ENCODE measurements around the gene GJB5.

DNA sequence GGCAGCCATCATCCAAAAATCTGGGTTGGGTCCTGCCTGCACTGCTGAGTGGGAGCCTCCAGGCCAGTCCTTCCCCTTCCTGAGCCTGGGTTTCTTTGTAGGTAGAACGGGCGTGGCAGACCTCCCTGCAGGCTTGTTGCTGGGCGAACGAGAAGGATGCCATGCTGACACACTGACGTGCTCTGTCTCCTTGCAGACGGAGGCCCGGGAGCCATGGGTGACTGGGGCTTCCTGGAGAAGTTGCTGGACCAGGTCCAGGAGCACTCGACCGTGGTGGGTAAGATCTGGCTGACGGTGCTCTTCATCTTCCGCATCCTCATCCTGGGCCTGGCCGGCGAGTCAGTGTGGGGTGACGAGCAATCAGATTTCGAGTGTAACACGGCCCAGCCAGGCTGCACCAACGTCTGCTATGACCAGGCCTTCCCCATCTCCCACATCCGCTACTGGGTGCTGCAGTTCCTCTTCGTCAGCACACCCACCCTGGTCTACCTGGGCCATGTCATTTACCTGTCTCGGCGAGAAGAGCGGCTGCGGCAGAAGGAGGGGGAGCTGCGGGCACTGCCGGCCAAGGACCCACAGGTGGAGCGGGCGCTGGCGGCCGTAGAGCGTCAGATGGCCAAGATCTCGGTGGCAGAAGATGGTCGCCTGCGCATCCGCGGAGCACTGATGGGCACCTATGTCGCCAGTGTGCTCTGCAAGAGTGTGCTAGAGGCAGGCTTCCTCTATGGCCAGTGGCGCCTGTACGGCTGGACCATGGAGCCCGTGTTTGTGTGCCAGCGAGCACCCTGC lies 39.3 kb downstream of the GJB5 start:
- TF ChIP-seq, protein P1, sequence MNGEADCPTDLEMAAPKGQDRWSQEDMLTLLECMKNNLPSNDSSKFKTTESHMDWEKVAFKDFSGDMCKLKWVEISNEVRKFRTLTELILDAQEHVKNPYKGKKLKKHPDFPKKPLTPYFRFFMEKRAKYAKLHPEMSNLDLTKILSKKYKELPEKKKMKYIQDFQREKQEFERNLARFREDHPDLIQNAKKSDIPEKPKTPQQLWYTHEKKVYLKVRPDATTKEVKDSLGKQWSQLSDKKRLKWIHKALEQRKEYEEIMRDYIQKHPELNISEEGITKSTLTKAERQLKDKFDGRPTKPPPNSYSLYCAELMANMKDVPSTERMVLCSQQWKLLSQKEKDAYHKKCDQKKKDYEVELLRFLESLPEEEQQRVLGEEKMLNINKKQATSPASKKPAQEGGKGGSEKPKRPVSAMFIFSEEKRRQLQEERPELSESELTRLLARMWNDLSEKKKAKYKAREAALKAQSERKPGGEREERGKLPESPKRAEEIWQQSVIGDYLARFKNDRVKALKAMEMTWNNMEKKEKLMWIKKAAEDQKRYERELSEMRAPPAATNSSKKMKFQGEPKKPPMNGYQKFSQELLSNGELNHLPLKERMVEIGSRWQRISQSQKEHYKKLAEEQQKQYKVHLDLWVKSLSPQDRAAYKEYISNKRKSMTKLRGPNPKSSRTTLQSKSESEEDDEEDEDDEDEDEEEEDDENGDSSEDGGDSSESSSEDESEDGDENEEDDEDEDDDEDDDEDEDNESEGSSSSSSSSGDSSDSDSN (IDR thresholded peaks at IDR 0.05; ENCODE audit: borderline replicate concordance in 1 of 2, low read depth in 2 of 2, low read length in 2 of 2), result no peak
- no peak for TF ChIP-seq POLR2A (conservative IDR thresholded peaks at IDR 0.05)
- TF ChIP-seq, protein P2, sequence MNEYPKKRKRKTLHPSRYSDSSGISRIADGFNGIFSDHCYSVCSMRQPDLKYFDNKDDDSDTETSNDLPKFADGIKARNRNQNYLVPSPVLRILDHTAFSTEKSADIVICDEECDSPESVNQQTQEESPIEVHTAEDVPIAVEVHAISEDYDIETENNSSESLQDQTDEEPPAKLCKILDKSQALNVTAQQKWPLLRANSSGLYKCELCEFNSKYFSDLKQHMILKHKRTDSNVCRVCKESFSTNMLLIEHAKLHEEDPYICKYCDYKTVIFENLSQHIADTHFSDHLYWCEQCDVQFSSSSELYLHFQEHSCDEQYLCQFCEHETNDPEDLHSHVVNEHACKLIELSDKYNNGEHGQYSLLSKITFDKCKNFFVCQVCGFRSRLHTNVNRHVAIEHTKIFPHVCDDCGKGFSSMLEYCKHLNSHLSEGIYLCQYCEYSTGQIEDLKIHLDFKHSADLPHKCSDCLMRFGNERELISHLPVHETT (CRISPR knock-in tag; conservative IDR thresholded peaks at IDR 0.05 in 1 of 2, IDR thresholded peaks at IDR 0.05 in 1 of 2), result no peak
- TF ChIP-seq, protein P3, sequence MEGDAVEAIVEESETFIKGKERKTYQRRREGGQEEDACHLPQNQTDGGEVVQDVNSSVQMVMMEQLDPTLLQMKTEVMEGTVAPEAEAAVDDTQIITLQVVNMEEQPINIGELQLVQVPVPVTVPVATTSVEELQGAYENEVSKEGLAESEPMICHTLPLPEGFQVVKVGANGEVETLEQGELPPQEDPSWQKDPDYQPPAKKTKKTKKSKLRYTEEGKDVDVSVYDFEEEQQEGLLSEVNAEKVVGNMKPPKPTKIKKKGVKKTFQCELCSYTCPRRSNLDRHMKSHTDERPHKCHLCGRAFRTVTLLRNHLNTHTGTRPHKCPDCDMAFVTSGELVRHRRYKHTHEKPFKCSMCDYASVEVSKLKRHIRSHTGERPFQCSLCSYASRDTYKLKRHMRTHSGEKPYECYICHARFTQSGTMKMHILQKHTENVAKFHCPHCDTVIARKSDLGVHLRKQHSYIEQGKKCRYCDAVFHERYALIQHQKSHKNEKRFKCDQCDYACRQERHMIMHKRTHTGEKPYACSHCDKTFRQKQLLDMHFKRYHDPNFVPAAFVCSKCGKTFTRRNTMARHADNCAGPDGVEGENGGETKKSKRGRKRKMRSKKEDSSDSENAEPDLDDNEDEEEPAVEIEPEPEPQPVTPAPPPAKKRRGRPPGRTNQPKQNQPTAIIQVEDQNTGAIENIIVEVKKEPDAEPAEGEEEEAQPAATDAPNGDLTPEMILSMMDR (IDR thresholded peaks at IDR 0.05 in 2 of 3, conservative IDR thresholded peaks at IDR 0.05 in 1 of 3; ENCODE audit: insufficient read depth in 2 of 3, low read depth in 1 of 3, low read length in 3 of 3), result no peak
- no peak for TF ChIP-seq MEIS2 (IDR thresholded peaks at IDR 0.05; ENCODE audit: partially characterized antibody)
- TF ChIP-seq SNRNP70 (optimal IDR thresholded peaks at IDR 0.05; ENCODE audit: low read depth, low read length), result no peak
- TF ChIP-seq, protein P4, sequence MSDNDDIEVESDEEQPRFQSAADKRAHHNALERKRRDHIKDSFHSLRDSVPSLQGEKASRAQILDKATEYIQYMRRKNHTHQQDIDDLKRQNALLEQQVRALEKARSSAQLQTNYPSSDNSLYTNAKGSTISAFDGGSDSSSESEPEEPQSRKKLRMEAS (CRISPR knock-in tag; IDR thresholded peaks at IDR 0.05), result no peak
- TF ChIP-seq GABPA (tag; conservative IDR thresholded peaks at IDR 0.05; ENCODE audit: low read depth), result no peak
- TF ChIP-seq, protein P5, sequence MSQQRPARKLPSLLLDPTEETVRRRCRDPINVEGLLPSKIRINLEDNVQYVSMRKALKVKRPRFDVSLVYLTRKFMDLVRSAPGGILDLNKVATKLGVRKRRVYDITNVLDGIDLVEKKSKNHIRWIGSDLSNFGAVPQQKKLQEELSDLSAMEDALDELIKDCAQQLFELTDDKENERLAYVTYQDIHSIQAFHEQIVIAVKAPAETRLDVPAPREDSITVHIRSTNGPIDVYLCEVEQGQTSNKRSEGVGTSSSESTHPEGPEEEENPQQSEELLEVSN (IDR thresholded peaks at IDR 0.05; ENCODE audit: borderline replicate concordance in 1 of 2, extremely low read depth in 1 of 2, insufficient read depth in 1 of 2, insufficient read length in 1 of 2, low read depth in 1 of 2, low read length in 1 of 2, poor library complexity in 1 of 2, severe bottlenecking in 1 of 2), result no peak
- no peak for TF ChIP-seq BCL6 (CRISPR knock-in tag; IDR thresholded peaks at IDR 0.05)
- TF ChIP-seq, protein P6, sequence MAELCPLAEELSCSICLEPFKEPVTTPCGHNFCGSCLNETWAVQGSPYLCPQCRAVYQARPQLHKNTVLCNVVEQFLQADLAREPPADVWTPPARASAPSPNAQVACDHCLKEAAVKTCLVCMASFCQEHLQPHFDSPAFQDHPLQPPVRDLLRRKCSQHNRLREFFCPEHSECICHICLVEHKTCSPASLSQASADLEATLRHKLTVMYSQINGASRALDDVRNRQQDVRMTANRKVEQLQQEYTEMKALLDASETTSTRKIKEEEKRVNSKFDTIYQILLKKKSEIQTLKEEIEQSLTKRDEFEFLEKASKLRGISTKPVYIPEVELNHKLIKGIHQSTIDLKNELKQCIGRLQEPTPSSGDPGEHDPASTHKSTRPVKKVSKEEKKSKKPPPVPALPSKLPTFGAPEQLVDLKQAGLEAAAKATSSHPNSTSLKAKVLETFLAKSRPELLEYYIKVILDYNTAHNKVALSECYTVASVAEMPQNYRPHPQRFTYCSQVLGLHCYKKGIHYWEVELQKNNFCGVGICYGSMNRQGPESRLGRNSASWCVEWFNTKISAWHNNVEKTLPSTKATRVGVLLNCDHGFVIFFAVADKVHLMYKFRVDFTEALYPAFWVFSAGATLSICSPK (IDR thresholded peaks at IDR 0.05; ENCODE audit: borderline replicate concordance), result no peak

Measured in K562 (cell line).